Fibroblast of lung (primary cell): ENCODE measurements around the gene GABRG3.

Experiments used
- CTCF ChIP-seq, 2 donors: IDR thresholded peaks in 1 of 2; conservative IDR thresholded peaks in 1 of 2; 1 replicate in 1 of 2; 2 replicates in 1 of 2; pipeline ENCODE4 v1.5.1; 2011 to 2012; ENCODE audit warnings: low read length in 2 of 2, control low read depth in 1 of 2, inconsistent platforms in 1 of 2, low read depth in 1 of 2, mild to moderate bottlenecking in 1 of 2
- EZH2 ChIP-seq: IDR thresholded peaks from 2 replicates; pipeline ENCODE4 v1.5.1; 2012; ENCODE audit warnings: low read length, control low read depth, mild to moderate bottlenecking; ENCODE audit errors: missing control alignments

GRCh38 chr15:27441120-27441519 lies 470.1 kb downstream of the GABRG3 start:
- TF ChIP-seq CTCF (conservative IDR thresholded peaks at IDR 0.05 in 1 of 2, IDR thresholded peaks at IDR 0.05 in 1 of 2; ENCODE audit: low read depth in 1 of 2, low read length in 2 of 2) (no peak), EZH2 (no peak)
